GM19324 (cell line): ENCODE measurements around the gene ZNF578.
"Not testable (repeated sequence)": the region's sequence is repeated elsewhere in the genome, so short reads cannot be mapped to it uniquely, and the experiment has no call there.

ENCODE experiments used
- ATAC-seq: cut with Tn5 transposase; IDR thresholded peaks from one replicate; pipeline ENCODE4 v1.9.1; 2021; ENCODE audit warnings: mild to moderate bottlenecking, moderate library complexity; ENCODE audit not compliant: unreplicated experiment, low FRiP score

ZNF578 gene

DNA sequence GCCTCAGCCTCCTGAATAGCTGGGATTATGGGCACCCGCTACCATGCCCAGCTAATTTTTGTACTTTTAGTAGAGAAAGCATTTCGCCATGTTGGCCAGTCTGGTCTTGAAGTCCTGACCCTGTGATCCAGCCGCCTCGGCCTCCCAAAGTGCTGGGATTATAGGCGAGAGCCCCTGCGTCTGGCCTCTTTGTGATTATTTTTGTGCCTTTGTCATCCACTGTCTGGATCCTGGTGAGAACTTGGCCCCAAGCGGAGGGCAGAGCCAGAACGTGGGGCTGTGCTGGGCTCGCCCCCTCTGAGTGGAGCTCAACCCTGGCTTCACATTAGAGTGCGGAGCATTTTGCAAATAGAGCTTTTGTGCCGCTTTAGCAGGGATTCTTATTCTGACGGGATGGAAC is 47.6 kb downstream of the ZNF578 start:
- ATAC-seq: not testable (repeated sequence)

DNA sequence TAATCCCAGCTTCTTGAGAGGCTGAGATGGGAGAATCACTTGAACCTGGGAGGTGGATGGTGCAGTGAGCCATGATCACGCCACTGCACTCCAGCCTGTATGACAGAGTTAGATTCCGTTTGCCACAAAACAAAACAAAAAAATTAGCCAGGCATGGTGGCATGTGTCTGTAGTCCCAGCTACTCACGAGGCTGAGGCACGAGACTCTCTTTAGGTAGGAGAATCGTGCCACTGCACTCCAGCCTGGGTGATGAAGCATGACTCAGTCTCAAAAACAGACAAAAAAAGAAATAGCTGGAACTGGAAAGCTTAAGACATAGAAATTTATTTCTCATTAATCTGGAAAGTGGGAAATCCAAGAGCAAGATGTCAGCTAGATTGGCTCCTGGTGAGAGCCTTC is 53.9 kb downstream of the ZNF578 start:
- ATAC-seq: no peak

DNA sequence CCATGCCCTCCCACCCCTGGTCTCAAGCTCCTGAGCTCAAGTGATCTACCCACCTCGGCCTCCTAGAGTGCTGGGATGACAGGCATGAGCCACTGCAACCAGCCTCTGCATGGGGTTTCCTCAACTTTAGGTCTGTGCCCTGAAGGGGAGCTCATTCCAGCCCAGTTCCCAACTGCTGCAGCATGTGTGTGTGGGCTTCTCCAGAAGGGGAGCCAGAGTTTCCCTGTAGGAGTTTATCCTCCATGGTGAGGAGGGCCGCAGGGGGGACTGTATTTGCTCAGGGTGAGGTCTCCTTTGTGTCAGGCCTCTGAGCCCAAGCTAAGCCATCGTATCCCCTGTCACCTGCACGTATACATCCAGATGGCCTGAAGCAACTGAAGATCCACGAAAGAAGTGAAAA is 62.8 kb downstream of the ZNF578 start:
- no peak for ATAC-seq

DNA sequence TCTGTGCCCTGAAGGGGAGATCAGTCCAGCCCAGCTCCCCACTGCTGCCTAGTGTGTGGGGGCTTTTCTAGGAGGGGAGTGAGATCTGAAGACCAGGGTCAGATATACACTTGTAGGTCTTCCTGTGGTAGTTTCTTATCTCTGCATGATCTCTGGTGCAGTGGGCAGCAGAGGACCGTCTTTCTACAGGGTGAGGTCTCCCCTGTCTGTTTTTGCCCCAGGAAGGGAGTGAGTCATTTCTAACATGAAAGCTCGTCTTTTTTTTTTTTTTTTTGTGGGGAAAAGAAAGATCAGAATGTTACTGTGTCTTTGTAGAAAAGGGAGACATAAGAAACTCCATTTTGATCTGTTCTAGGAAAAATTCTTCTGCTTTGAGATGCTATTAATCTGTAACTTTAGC is 65.3 kb downstream of the ZNF578 start:
- ATAC-seq: no peak

DNA sequence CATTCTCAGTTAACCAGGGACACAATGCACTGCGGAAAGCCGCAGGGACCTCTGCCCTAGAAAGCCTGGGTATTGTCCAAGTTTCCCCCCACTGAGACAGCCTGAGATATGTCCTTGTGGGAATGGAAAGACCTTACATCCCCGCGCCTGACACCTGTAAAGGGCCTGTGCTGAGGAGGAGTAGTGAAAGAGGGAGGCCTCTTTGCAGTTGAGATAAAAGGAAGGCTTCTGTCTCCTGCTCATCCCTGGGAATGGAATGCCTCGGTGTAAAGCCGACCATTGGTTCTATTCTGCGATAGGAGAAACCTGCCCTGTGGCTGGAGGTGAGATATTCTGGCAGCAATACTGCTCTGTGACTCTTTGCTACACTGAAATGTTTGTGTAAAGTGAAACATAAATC is 65.8 kb downstream of the ZNF578 start:
- ATAC-seq: not testable (repeated sequence)

DNA sequence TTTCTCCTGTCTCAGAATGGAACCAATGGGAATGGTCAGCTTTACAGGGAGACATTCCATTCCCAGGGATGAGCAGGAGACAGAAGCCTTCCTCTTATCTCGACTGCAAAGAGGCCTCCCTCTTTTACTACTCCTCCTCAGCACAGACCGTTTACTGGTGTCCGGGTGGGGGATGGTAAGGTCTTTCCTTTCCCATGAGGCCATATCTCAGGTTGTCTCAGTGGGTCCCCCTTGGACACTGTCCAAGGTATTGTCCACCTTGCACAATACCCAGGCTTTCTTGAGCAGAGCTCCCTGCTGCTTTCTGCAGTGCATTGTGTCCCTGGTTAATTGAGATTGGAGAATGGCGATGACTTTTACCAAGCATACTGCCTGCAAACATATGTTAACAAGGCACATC is 66.7 kb downstream of the ZNF578 start:
- no peak for ATAC-seq

DNA sequence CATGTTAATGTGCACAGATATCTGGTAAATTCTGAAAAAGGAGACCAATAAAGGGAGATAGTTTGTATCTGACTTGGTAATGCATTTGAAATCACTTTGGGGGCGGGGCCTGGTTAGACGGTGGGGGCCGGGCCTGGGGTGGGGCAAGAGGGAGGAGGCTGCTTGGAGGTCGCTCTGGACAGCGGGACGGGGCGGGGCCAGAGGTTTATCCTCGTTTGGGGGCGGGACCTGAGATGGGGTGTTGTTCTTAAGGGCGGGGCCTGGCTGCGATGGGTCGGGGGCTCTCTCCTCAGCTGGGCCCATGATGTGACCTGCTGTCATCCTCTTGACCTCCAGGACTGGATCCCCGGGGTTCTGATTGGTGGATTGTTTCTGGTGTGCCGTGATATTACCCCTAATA is 69.2 kb downstream of the ZNF578 start:
- no peak for ATAC-seq

DNA sequence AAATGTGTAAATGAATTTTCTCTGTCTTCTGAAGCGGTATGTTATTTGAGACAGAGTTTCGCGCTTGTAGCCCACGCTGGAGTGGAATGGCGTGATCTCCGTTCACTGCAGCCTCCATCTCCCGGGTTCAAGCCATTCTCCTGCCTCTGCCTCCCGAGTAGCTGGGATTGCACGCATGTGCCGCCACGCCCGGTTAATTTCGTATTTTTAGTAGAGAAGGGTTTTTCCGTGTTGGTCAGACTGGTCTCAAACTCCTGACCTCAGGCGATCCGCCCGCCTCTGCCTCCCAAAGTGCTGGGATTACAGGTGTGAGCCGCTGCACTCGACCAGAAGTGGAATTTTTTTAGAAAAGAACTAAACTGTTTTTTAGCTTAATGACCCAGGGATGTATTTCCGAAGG is 70.7 kb downstream of the ZNF578 start:
- ATAC-seq: no peak

DNA sequence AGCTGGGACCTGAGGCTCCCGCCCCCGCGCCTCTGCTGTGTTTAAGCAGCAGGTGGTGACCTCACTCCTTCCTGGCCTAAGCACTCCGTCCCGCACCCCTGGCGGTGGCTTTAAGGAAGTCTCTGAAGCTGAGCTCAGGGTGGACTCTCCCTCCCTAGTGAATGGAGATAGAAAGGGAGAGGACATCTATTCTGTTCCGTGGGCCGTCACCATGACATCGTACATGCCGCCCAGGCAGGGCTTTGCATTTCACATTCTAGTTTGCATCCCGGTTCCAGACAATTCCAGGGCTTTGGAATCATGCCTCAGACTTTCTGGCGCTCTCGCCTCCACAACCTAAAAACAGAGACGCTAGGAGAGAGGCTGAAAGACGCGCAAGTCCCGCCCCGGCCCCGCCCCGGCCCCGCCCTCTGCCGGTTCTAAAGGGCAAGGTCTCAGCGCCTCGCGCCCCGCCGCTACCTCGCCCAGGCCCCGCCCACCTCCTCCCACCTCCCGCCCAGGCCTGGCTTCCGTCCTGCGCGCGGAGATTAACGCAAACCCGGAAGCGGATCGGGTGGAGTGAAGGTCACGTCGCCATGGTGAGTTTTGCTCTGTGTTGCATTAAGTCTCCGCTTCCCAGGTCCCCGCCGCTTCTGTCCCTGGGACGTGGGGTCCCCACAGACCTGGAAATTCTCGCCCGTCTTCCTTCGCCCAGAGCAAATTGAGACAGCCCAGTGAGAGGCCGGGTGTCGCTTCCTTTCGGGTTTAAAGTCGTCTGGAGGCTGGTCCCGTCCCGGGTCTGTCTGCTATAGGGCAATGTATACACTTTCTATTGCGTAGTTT is 74.0 kb downstream of the ZNF578 start, which contains the start of gene ZNF808:
TSS of gene ZNF808 (plus strand) at position 535 of the 822 bp plus-strand sequence. CDS start 15,617 bp downstream, outside the sequence.
- ATAC-seq: peak; percentile 89

DNA sequence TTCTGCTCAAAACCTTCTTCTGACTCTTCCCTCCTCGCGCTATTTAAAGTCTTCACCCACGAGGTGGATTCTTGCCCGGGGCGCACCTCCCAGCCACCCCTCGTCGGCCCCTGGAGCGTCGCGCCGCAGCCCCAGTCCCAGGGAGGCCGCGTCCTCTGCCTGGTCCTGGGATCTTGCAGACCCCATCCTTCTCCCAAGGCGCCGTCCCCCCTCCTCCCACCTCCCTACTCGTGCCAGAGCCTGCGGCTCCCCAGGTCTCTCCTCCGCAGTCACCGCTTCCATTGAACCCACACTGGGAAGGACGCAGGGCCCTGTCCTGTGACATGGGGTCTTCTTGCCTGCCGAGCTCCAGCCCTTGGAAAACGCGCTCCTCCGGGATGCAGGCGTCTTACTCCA is 74.6 kb downstream of the ZNF578 start:
- ATAC-seq: peak; percentile 7

DNA sequence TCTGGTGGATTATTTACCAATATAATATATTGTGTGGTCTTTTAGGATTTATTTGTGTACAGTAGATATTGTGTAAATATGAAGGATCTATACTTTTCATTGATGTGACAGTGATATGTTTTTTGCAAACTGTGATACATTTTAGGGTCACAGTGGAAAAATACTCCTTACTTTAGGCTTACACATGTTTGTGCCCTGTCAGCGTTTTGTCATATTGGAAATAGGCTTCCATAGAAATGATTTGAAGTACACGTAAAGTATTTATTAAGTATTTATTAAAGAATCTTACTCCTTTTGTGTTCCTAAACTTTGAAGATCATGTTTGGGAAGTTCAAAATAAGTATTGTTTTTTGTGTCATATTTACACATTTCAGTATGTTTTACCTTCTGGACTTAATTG is 79.1 kb downstream of the ZNF578 start:
- ATAC-seq: no peak

DNA sequence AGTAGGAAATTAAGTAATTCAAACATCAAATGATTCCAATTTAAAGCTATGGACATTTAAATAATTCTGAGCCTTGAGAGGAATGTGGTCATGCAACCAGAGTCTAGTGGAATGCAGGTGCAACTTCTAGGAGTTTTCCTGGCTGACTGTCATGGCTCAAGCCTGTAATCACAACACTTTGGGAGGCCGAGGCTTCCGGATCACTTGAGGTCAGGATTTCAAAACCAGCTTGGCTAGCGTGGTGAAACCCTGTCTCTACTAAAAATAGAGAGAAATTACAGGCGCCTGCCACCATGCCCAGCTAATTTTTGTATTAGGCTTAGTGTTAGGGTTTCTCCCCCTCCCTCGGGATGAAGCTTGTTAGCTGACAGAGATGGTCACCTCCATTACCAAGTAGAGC is 80.5 kb downstream of the ZNF578 start:
- ATAC-seq: no peak

DNA sequence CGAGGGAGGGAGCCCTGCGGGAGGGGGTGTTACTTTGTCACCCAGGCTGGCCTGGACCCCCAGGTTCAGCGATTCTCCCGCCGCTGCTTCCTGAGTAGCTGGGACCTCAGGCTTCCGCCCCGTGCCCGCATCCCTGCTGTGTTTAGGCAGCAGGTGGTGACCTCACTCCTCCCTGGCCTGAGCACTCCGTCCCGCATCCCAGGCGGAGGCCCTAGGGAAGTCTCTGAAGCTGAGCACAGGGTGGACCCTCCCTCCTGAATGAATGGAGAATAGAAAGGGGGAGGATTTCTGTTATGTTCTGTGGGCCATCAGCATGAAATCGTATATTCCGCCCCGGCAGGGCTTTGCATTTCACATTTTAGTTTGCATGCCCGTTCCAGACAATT is 82.0 kb downstream of the ZNF578 start:
- ATAC-seq: not testable (repeated sequence)

DNA sequence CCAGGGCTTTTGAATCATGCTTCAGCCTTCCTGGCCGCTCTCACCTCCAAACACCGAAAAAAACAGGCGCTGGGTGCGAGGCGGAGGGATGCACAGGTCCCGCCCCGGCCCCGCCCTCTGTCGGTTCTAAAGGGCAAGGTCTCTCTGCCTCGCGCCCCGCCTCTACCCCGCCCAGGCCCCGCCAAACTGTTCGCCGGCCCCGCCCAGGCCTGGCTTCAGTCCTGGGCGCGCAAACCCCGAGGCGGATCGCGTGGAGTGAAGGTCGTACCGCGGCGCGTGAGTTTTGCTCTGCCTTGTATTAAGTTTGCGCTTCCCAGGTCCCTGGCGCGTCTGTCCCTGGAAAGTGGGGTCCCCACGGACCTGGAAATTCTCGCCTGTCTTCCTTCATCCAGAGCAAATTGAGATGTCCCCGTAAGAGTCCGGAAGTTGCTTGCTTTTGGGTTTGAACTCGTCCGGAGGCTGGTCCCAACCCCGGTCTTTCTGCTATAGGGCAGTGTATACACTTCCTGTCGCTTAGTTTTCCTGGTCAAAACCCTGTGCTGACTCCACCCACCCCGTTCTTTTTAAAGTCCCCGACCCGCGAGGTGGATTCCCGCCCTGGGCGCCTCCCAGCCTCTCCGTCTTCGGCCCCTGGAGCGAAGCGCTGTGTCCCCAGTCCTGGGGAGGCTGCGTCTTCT is 82.6 kb downstream of the ZNF578 start:
- peak; percentile 74 for ATAC-seq

DNA sequence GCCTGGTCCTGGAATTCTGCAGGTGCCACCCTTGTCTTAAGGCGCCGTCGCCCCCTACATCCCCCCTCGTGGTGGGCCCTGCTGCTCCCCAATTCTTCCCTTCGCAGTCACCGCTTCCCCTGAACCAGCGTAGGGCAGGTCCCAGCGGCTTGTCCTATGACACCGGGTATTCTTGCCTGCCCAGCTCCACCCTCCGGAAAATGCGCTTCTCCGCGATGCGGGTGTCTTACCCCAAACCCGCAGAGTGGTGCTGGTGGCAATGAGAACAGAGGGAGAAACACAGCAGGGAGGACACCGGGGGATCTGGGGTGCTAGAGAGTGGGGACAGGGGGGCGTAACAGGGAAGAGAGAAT is 83.1 kb downstream of the ZNF578 start:
- ATAC-seq: no peak

DNA sequence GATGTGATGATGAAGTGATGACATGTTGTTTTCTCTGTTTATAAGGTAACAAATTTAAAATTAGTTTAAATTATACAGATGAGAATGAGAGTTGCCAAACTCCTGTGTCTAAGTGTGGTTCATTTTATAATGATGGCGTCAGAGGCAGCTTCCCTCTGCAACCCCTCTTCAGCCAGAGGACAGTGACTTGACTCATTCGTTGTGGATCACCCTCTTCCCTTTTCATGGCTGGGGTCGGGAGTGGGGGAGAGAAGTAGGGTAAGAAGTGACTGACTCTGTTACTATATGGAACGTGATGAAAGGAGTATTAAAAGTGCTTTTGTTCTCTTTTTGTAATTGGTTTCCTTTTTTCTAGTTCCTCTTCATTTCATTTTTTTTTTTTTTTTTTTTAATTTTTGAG is 85.5 kb downstream of the ZNF578 start:
- not testable (repeated sequence) for ATAC-seq

DNA sequence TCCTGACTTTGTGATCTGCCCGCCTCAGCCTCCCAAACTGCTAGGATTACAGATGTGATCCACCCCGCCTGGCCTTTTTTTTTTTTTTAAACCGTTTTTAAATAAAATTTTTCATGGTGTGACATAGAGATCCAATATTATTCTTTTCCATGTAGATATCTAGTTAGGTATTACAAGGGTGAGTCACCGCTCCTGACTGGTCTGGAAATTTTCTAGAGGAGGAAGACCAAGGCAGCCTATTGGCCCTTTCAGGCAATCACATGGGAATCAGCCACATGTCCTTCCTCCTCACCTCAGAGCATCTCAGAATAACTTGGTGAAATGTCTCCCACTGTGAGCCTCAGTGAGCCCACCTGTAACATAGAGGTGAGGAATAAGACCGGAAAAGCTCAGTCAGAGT is 87.8 kb downstream of the ZNF578 start:
- ATAC-seq: not testable (repeated sequence)

DNA sequence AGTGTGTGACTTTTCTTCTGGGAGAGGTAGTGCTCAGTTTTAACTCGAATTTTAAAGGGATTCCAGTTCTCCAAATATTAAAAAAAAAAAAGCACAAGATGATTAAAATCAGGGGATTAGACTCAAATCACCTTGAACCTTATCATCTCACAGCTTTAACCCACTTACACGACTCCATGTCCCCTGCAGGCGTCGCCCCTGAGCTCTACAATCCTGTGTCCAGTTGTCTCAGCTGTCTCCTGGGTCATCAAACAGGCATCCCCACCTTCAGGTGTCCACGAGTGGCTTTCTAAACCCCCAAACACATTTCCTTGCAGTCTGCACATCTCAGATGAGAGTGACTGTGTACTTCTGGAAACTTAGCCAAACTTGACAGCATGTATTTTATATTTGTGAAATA is 88.3 kb downstream of the ZNF578 start:
- no peak for ATAC-seq

DNA sequence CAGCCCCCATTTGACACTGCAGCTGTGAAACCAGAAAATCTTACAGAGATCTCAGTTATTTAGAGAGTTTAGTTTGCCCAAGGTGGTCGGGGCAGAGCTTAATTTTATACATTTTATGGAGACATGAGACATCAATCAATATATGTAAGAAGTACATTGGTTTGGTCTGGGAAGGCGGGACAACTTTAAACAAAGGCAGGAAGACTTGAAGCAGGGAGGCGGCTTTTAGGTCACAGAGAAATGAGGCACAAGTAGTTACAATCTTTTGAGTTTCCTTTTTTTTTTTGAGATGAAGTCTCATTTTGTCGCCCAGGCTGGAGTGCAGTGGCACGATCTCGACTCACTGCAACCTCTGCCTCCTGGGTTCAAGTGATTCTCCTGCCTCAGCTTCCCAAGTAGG is 89.2 kb downstream of the ZNF578 start:
- not testable (repeated sequence) for ATAC-seq

DNA sequence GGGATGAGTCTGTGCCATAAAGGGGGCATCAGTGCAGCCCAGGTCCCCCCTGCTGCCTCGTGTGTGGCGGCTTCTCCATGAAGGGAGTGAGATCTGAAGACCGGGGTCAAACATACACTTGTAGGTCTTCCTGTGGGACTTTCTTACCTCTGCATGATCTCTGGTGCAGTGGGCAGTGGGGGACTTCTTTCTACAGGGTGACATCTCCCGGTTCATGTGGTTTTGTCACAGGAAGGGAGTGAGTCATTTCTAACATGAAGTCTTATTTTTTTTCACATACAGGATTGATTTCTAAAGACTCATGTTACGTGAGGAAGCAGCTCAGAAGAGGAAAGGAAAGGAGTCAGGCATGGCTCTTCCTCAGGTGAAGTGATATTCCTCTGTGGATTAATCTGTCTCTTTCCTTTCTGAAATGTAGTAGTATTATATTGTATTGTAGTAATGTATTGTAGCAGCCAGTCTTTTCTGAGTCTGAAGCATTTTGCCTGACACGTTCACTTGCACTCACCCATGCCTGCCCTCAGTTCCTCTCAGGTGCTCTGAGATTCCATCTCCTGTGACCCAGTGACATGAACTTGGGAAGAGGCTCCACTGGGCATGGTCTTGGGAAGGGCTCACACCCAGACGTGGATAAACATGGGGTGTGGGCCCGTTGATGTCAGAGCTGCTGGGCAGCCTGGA is 89.8 kb downstream of the ZNF578 start:
- no peak for ATAC-seq

DNA sequence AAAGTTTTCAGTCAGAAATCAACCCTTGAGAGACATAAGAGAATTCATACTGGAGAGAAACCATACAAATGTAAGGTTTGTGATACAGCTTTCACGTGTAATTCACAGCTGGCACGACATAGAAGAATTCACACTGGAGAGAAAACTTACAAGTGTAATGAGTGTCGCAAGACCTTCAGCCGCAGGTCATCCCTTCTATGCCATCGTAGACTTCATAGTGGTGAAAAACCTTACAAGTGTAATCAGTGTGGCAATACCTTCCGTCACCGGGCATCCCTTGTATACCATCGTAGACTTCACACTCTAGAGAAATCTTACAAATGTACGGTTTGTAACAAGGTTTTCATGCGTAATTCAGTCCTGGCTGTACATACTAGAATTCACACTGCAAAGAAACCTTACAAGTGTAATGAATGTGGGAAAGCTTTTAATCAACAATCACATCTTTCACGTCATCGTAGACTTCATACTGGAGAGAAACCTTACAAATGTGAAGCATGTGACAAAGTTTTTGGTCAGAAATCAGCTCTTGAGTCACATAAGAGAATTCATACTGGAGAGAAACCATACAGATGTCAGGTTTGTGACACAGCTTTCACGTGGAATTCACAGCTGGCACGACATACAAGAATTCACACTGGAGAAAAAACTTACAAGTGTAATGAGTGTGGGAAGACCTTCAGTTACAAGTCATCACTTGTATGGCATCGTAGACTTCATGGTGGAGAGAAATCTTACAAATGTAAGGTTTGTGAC is 101.0 kb downstream of the ZNF578 start:
- no peak for ATAC-seq
